HepG2 (cell line): ENCODE measurements around the gene RSRC2. TPM values are rescaled to one million over a fixed set of nuclear protein-coding genes. Genes with fewer than 3 reads are reported as not detected.

Experiments used
- ASH2L ChIP-seq: fragments of 300-600, 200-600 bp; sonication (generic); IDR thresholded peaks from 2 replicates; pipeline ENCODE4 v1.7.0; 2017; ENCODE audit warnings: low read depth, mild to moderate bottlenecking, moderate library complexity, mixed read lengths, low read length; ENCODE audit not compliant: insufficient read length
- ZNF101 ChIP-seq: sonication (generic); formaldehyde crosslinking; IDR thresholded peaks from 2 replicates; pipeline ENCODE4 v1.4.0; 2020; ENCODE audit warnings: mild to moderate bottlenecking, low read depth, missing genetic modification reagents, borderline replicate concordance
- polyA plus RNA-seq, 8 experiments: library from polyadenylated mRNA; depleted of rRNA in 3 of 8; stranded (reverse) in 7 of 8; unstranded in 1 of 8; fragments of >200 nt; fragmentation: Illumina TruSeq in 4 of 8; extraction: Trizol in 4 of 8; gene quantifications; 2 replicates each; pipeline versions ENCODE4 v1.2.1 to v1.2.3, GENCODE V29; 2011 to 2016; ENCODE audit warnings: low read depth in 4 of 8, missing spikeins in 1 of 8, mixed read lengths in 1 of 8; ENCODE audit not compliant: insufficient read depth in 1 of 8
- total RNA-seq, 5 experiments: library from RNA; depleted of rRNA; stranded (reverse); fragments of >200 nt; fragmentation: Illumina TruSeq; extraction: Trizol; gene quantifications; 2 replicates each; pipeline ENCODE4 v1.2.3, GENCODE V29; 2016; ENCODE audit warnings: low read depth in 1 of 5
- TF ChIP-seq, protein P1 (sequence below): sonication (generic); formaldehyde crosslinking; IDR thresholded peaks from 2 replicates; pipeline ENCODE4 v1.5.1; 2020; ENCODE audit warnings: missing genetic modification reagents, mild to moderate bottlenecking, borderline replicate concordance
- TF ChIP-seq, protein P2 (sequence below): sonication (generic); formaldehyde crosslinking; IDR thresholded peaks from 2 replicates; pipeline ENCODE4 v1.5.0; 2020; ENCODE audit warnings: mild to moderate bottlenecking, missing genetic modification reagents
- TF ChIP-seq, protein P3 (sequence below): sonication (generic); formaldehyde crosslinking; IDR thresholded peaks from 2 replicates; pipeline ENCODE4 v1.4.0; 2020; ENCODE audit warnings: missing genetic modification reagents
- TF ChIP-seq, protein P4 (sequence below): sonication (generic); formaldehyde crosslinking; IDR thresholded peaks from 2 replicates; pipeline ENCODE4 v1.8.0; 2022; ENCODE audit warnings: missing genetic modification reagents, mild to moderate bottlenecking, moderate library complexity, borderline replicate concordance
- TF ChIP-seq, protein P5 (sequence below): sonication (generic); formaldehyde crosslinking; conservative IDR thresholded peaks from 2 replicates; pipeline ENCODE4 v1.8.0; 2022; ENCODE audit warnings: missing genetic modification reagents

The RSRC2 gene
- total and polyA plus RNA-seq, 2 of the 13 experiments (the other 11 are each of a cell fraction or from before 2014, with no cell fraction given), result 31.4 to 77.8 TPM

DNA sequence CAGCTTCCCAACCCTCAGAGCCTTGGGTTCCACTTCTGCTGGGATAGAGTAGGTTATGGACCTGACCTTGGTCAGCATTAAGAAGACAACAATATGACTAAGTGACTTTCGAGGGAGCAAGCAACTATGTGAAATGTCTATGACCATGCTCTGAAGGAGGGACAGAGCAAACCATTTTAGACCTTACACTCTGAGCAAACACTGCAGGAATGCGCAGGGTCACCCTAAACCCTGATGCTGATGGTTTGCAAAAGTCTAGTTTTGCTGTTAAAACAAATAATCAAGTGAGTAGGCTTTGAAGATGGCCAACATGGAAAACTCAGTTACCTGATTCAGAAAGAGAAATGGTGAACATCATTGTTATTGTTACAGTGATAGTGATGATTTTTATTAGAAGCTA, 34.7 kb downstream of the RSRC2 start (continued):
- TF ChIP-seq, protein P1, sequence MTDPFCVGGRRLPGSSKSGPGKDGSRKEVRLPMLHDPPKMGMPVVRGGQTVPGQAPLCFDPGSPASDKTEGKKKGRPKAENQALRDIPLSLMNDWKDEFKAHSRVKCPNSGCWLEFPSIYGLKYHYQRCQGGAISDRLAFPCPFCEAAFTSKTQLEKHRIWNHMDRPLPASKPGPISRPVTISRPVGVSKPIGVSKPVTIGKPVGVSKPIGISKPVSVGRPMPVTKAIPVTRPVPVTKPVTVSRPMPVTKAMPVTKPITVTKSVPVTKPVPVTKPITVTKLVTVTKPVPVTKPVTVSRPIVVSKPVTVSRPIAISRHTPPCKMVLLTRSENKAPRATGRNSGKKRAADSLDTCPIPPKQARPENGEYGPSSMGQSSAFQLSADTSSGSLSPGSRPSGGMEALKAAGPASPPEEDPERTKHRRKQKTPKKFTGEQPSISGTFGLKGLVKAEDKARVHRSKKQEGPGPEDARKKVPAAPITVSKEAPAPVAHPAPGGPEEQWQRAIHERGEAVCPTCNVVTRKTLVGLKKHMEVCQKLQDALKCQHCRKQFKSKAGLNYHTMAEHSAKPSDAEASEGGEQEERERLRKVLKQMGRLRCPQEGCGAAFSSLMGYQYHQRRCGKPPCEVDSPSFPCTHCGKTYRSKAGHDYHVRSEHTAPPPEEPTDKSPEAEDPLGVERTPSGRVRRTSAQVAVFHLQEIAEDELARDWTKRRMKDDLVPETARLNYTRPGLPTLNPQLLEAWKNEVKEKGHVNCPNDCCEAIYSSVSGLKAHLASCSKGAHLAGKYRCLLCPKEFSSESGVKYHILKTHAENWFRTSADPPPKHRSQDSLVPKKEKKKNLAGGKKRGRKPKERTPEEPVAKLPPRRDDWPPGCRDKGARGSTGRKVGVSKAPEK (CRISPR knock-in tag), result no peak
- TF ChIP-seq, protein P2, sequence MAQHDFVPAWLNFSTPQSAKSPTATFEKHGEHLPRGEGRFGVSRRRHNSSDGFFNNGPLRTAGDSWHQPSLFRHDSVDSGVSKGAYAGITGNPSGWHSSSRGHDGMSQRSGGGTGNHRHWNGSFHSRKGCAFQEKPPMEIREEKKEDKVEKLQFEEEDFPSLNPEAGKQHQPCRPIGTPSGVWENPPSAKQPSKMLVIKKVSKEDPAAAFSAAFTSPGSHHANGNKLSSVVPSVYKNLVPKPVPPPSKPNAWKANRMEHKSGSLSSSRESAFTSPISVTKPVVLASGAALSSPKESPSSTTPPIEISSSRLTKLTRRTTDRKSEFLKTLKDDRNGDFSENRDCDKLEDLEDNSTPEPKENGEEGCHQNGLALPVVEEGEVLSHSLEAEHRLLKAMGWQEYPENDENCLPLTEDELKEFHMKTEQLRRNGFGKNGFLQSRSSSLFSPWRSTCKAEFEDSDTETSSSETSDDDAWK (CRISPR knock-in tag), result no peak
- TF ChIP-seq, protein P3, sequence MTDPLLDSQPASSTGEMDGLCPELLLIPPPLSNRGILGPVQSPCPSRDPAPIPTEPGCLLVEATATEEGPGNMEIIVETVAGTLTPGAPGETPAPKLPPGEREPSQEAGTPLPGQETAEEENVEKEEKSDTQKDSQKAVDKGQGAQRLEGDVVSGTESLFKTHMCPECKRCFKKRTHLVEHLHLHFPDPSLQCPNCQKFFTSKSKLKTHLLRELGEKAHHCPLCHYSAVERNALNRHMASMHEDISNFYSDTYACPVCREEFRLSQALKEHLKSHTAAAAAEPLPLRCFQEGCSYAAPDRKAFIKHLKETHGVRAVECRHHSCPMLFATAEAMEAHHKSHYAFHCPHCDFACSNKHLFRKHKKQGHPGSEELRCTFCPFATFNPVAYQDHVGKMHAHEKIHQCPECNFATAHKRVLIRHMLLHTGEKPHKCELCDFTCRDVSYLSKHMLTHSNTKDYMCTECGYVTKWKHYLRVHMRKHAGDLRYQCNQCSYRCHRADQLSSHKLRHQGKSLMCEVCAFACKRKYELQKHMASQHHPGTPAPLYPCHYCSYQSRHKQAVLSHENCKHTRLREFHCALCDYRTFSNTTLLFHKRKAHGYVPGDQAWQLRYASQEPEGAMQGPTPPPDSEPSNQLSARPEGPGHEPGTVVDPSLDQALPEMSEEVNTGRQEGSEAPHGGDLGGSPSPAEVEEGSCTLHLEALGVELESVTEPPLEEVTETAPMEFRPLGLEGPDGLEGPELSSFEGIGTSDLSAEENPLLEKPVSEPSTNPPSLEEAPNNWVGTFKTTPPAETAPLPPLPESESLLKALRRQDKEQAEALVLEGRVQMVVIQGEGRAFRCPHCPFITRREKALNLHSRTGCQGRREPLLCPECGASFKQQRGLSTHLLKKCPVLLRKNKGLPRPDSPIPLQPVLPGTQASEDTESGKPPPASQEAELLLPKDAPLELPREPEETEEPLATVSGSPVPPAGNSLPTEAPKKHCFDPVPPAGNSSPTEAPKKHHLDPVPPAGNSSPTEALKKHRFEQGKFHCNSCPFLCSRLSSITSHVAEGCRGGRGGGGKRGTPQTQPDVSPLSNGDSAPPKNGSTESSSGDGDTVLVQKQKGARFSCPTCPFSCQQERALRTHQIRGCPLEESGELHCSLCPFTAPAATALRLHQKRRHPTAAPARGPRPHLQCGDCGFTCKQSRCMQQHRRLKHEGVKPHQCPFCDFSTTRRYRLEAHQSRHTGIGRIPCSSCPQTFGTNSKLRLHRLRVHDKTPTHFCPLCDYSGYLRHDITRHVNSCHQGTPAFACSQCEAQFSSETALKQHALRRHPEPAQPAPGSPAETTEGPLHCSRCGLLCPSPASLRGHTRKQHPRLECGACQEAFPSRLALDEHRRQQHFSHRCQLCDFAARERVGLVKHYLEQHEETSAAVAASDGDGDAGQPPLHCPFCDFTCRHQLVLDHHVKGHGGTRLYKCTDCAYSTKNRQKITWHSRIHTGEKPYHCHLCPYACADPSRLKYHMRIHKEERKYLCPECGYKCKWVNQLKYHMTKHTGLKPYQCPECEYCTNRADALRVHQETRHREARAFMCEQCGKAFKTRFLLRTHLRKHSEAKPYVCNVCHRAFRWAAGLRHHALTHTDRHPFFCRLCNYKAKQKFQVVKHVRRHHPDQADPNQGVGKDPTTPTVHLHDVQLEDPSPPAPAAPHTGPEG (CRISPR knock-in tag), result no peak
- TF ChIP-seq ASH2L, result peak; percentile 29
- TF ChIP-seq, protein P4, sequence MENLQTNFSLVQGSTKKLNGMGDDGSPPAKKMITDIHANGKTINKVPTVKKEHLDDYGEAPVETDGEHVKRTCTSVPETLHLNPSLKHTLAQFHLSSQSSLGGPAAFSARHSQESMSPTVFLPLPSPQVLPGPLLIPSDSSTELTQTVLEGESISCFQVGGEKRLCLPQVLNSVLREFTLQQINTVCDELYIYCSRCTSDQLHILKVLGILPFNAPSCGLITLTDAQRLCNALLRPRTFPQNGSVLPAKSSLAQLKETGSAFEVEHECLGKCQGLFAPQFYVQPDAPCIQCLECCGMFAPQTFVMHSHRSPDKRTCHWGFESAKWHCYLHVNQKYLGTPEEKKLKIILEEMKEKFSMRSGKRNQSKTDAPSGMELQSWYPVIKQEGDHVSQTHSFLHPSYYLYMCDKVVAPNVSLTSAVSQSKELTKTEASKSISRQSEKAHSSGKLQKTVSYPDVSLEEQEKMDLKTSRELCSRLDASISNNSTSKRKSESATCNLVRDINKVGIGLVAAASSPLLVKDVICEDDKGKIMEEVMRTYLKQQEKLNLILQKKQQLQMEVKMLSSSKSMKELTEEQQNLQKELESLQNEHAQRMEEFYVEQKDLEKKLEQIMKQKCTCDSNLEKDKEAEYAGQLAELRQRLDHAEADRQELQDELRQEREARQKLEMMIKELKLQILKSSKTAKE (CRISPR knock-in tag), result no peak; the same call in 1 of the 2 replicates
- no peak for TF ChIP-seq ZNF101 (CRISPR knock-in tag)
- TF ChIP-seq, protein P5, sequence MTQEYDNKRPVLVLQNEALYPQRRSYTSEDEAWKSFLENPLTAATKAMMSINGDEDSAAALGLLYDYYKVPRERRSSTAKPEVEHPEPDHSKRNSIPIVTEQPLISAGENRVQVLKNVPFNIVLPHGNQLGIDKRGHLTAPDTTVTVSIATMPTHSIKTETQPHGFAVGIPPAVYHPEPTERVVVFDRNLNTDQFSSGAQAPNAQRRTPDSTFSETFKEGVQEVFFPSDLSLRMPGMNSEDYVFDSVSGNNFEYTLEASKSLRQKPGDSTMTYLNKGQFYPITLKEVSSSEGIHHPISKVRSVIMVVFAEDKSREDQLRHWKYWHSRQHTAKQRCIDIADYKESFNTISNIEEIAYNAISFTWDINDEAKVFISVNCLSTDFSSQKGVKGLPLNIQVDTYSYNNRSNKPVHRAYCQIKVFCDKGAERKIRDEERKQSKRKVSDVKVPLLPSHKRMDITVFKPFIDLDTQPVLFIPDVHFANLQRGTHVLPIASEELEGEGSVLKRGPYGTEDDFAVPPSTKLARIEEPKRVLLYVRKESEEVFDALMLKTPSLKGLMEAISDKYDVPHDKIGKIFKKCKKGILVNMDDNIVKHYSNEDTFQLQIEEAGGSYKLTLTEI (CRISPR knock-in tag), result no peak
